ENCODE data around the gene SMURF2. TPM values are rescaled to one million over a fixed set of nuclear protein-coding genes. Genes with fewer than 3 reads are reported as not detected.
"Not testable (repeated sequence)": the region's sequence is repeated elsewhere in the genome, so short reads cannot be mapped to it uniquely, and the experiment has no call there.

The SMURF2 gene
- total RNA-seq, 1 donor from 2014 or later = 28.7 TPM

DNA sequence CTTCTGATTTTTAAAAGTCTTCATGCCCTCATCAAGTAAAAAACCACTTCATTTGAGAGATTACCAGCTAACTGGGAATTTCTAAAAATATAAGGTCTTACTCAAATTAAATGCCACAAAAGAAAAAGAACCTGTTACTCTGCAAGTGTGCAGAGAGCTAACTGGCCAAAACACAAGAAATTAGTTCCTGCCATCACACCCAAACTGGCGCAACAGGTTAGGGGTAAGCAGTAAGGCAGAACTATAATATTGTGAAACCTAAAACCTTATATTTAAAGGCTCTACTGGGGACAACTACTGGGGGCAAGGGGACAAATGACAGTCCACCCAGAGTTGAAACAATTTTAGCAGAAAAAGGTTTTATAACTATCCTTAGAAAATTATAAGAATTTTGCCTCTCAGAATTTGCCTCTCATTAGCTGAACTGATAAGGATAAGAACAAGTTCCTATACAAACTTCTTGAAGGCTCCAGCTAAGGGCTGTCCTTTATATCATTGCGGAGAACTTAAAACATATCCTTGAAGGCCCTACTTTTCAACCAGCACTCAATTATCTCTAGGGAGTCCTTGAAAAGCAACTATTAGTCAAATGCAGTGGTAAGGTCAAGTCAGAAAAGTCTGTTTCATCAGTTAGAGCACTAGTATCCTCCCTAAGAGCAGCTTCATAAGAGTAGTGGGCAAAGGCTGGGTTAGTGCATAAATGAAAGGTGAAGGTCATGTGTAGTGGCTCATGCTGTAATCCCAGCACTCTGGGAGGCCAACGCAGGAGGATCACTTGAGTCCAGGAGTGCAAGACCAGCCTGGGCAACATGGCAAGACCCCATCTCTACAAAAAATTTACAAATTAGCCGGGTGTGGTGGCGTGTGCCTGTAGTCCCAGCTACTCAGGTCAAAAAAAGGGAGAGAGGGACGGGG, 31.5 kb downstream of the SMURF2 start:
- no peak for DNase-seq (ENCODE audit: low spot score)

DNA sequence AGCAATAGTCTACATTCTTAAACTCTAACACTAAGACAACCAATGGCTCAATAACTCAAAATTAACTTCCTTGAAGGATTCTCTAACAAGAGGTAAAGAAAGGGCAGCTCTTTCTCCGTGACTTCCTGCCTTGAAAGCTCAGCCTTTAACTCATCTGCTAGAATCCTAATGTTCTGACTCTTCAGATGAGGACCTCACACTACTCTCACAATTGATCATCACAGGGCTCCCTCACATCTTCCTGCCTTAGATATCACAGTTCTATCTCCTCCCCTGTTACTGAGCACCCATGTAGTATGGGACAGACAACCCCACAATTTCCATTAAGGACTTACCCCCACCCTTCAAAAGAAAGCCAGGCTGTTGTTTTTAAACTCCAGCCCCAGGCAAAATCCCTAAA, 33.5 kb downstream of the SMURF2 start:
- DNase-seq (ENCODE audit: low spot score) = no peak

DNA sequence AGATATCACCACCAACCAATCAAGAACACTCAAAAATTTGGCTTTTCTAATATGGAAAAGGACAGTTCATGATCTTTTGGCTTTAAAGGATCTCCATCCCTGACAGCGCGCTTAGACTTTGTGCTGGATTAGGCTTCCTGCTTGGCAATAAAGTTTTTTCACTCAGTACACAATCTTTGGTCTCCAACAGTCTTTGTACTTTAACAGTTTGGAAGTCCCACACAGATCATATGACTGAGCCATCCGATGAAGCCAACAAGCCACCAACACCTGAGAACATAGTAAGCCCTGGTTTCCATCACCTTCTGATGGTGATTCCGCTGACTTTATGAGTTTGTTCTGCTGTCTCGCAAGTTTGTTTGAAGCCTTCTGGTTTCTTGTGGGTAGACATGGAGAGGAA, 34.3 kb downstream of the SMURF2 start:
- DNase-seq (ENCODE audit: low spot score) = no peak

DNA sequence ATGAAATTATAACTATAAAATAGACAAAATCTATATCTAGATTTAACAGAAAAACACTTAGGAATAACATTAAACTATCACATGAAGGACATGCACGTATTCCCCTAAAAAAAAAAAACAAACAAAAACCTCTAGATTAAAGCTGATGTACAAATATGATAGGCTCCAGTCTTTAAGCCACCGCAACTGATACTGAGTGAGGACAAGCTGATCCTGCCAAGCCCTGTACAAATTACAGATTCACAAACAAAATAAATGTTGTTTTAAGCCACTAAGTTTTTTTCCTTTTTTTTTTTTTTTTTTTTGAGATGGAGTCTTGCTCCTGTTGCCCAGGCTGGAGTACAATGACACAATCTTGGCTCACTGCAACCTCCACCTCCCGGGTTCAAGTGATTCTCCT, 35.3 kb downstream of the SMURF2 start:
- no peak for DNase-seq (ENCODE audit: low spot score)

DNA sequence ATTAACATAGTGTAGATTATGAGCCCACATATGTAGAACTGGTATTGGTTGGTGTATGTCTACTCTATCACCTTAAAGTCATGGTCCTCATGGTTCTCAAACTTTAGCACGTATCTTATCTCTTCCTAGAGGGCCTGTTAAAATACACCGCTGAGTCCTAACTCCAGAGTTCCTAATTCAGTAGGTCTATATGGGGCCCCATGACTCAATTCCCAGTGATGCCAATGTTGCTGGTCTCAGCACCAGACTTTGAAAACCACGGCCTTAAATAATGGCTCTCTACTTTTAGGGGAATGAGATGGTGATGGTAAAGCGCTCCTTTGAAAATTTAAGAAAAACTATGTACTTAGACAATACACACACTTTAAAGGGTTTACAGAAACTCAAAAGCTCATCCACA, 36.6 kb downstream of the SMURF2 start:
- no peak for DNase-seq (ENCODE audit: low spot score)

DNA sequence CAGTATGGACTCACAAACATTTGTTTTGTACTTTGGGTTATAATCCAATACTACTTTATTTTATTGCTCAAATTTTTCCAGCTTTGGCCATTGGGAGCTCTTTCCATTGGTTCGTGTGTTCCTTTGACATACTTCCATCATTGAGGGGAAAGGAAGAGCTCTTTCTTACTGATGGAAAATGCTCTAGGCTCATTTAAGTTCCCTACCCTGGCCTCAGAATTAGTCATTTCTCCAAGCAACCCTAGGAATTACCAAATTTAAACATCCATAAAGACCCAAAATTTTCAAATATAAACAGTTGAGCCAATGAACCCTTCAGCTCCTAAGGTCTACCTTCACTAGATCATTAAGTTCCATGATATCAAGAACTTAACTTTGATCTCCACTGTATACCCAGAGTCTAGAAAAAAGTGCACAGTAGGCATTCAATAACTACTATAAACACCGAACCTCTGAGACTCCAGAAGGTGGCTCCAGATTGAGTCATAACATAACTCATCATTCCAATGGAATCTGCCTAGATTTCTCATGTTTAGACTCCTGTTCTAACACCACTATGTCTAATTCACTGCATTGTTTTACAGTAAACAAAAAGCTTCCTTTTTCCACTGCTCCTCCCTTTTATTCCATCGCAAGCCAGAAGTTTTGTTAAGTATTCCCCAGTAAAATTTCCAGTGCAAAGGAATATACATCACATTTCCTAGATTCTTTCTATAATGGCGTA, 39.0 kb downstream of the SMURF2 start:
- no peak for DNase-seq (ENCODE audit: low spot score)

DNA sequence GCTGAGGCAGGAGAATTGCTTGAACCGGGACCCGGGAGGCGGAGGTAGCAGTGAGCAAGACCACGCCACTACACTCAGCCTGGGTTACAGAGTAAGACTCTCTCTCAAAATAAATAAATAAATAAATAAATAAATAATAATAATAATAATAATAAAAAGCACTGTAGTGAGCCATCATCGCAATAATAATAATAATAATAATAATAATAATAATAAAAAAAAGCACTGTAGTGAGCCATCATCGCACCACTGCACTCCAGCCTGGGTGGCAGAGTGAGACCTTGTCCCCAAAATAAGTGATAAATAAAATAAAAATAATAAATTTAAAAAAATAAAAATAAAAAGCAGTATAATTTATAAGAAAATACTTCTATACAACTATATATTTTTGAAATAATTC, 40.3 kb downstream of the SMURF2 start:
- DNase-seq (ENCODE audit: low spot score) = no peak

DNA sequence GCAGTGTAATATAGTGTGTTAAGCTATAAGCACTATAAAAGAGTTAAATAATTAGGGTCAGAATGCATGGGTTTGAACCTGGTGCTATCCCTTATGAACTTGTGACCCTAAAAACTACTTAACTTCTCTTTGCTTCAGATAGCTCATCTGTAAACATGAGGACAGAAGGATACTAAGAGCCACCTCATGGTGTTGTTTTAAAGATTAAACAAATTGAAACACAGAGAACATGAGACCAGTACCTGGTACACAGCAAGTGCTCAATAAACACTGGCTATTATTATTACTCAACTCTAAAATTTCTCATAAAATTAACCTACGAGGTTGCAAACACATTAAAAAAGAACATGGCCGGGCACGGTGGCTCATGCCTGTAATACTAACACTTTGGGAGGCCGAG, 43.3 kb downstream of the SMURF2 start:
- no peak for DNase-seq (ENCODE audit: low spot score)

DNA sequence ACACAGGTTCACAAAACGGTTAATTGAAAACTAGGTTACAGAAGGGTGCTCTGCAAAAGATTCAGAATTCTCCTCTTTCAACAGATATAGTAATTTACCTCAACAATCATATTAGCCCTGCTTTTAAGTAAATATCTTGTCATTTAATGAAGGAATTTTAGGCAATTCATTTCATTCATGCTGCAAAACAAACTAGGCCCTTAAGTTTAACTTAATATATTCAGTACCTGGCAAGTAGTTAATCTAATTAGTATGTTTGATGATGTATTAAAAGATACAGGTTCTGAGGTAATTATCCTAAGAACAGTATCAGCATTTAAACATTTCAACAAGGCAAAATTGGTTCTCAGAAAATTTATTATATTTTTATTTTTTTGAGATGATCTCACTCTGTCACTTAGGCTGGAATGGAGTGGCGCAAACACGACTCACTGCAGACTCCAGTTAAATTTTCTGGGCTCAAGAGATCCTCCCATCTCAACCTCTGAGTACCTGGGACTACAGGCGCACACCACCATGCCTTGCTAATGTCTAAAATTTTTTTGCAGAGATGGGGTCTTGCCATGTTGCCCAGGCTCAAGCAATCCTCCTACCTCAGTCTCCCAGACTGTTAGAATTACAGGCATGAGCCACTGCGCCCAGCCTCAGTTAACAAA, 44.9 kb downstream of the SMURF2 start:
- DNase-seq (ENCODE audit: low spot score) = no peak

DNA sequence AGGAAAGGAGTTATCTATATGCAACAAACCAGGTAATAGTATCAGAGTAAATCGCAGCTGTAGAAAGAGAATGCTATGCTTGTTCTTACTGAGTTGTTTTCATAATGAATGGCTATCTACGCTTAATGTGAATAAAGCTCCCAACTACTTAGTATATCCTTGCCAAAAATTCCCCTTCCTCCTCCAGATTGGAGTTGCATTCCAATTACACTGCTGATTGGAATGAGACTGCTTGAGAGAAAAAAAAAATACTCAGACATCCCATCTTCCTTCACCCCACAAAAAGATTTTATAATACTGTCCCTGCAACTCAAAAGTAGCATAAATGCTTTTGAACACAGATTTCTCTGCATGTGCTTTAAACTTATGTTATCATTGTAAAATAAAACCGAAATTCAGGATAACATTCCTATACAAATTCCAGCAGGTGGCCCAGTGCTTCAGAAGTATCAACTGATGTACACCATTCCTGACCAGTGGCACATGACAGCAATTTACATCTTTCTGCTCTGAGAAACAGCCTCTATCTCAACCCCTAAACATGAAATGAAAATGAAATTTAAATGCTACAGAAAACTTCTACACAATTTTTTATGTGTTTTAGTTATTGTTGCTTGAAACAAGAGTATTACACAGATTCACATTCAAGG, 47.0 kb downstream of the SMURF2 start:
- DNase-seq (ENCODE audit: low spot score) = no peak

DNA sequence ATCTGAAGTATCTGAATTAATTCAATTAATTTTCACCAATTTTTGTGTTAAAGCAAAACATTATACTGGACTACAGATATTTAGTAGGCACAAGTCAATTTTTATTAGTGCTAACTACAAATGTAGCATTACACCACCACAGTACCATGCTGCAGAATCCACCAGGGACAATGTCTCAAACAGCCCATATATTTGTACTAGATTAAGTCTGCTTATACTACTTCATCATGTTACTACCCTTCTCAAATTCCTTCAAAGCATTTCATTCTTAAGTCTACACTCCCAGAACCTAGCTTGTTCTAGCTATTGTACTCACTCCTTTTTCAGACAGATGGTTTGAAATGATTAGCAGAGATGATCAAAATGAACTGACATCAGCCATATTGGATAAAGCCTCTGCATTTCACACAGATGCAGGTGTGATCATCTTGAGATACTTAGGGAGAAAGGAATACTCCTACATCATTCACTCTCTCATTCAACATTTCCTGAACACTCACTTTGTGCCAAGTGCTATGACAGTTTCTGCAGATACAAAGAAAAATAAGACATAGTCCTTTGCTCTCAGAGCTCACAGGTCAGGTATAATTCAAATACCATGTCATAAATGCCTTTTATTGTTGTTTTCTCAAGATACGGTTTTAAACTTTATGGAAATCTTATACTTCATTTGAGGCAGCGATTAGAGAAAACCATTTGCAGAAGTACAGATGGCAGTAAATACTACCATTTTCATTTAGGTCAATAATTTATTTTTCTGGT, 47.7 kb downstream of the SMURF2 start:
- no peak for DNase-seq (ENCODE audit: low spot score)

DNA sequence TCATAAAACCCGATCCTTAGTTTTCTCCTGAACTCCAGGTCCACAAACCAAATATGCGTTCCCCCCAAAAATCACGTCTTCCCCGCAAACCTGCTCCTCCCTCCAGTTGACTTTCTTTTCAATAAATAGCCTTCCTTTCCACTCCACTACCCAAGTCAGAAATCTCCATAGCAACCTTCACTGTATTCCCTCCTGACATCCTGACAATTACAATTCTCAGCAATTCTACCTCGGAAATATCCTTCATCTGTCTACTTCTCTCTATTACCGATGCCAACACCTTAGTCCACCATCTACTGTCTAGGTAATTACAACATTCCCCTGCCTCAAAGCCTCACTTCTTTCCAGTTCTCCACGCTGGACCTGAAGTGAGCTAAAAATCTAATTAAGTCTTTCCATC, 50.7 kb downstream of the SMURF2 start:
- DNase-seq (ENCODE audit: low spot score) = no peak

DNA sequence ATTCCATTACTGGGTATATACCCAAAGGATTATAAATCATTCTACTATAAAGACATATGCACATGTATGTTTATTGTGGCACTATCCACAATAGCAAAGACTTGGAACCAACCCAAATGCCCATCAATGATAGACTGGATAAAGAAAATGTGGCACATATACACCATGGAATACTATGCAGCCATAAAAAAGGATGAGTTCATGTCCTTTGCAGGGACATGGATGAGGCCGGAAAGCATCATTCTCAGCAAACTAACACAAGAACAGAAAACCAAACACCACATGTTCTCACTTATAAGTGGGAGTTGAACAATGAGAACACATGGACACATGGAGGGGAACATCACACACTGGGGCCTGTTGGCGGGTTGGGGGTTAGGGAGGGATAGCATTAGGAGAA, 51.9 kb downstream of the SMURF2 start:
- DNase-seq (ENCODE audit: low spot score) = not testable (repeated sequence)

DNA sequence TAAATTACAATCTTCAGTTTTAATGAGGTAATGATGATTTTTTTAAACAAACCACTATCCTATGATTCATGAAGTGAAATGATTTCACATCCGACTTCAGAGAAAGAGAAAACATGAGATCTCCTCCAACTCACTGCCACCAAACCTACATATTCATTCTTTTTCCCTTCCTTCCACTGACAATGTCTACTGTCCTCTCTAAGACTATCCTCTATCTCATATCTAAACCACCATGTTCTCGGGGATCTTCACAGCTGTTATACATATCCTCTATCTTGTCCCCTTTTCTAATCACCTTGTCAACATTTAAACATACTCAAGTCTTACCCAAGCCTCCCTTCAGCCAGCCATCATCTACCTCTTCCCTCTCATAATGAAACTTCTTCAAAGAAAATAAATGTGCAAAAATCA, 53.5 kb downstream of the SMURF2 start:
- DNase-seq (ENCODE audit: low spot score) = no peak

DNA sequence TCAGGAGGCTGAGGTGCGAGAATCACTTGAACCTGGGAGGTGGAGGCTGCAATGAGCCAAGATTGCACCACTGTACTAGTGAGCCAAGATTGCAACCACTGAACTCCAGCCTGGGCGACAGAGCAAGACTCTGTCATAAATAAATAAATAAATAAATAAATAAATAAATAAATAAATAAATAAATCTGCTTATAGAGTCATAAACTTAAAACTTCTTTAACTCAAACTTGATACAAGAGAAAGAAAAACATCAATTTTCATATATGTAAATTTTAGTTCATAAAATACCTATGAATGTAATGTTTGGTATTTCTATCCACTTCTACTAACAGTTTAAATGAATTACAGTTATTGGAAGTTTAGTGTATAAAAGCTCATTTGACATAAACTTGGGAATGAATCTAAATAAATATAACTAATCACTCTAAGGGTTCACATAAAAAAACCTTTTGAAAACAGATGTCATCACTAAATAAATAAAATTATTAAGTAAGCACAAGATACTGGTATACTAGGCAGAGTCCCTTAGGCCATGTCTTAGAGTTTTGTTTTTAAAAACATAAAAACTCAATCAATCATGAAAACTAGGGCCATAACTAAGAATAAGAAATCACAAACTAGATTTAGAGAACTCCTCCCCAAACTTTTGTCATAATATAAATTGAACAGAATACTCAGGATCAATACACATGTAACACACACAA, 54.1 kb downstream of the SMURF2 start:
- DNase-seq (ENCODE audit: low spot score) = no peak

DNA sequence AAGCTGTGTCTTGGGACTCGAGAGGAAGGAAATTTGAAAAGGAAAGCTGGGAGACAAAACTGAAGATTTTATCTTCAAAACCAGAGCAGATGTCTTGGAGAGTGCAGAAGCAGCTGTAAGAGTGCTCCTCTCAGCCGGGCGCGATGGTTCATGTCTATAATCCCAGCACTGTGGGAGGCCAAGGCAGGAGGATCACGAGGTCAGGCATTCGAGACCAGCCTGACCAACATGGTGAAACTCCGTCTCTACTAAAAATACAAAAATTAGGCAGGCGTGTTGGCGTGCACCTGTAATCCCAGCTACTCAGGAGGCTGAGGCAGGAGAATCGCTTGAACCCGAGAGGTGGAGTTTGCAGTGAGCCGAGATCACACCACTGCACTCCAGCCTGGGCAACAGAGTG, 57.6 kb downstream of the SMURF2 start:
- not testable (repeated sequence) for DNase-seq (ENCODE audit: low spot score)

DNA sequence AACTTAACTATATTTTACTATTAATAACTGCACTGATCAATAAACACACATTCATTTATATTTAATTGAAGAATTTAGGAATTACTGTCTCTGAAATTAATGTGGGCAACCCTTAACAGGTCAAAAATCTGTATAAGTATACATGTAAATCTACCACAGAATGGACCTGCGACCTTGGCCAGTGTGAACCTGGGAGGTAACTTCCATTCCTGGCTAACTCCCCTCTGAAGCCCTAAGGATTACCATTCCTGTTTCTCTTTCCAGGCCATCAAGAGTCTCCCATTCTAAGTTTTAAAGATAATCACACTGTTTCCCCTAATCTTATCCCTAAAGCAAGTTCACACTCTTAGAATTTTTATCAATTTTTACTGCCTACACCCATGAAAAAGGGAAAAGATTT, 58.1 kb downstream of the SMURF2 start:
- DNase-seq (ENCODE audit: low spot score) = no peak

DNA sequence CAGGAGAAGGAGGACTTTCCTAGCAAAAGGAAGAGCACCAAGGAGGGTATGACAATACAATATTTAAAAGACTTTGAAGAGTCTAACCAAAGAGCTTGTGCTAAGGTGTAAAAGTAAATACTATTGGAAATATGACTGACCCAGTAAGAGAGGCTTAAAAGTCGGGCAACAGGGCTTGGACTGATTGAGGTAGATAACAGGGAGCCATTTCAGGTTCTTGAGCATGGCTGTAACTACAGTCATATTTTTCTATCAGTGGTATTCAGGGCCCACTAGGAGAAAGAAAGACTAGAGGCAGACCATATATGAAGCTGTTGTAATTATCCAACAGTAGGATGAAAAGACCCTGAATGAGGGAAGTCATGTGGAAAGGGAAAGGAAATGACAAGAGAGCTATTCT, 62.3 kb downstream of the SMURF2 start:
- DNase-seq (ENCODE audit: low spot score) = no peak

DNA sequence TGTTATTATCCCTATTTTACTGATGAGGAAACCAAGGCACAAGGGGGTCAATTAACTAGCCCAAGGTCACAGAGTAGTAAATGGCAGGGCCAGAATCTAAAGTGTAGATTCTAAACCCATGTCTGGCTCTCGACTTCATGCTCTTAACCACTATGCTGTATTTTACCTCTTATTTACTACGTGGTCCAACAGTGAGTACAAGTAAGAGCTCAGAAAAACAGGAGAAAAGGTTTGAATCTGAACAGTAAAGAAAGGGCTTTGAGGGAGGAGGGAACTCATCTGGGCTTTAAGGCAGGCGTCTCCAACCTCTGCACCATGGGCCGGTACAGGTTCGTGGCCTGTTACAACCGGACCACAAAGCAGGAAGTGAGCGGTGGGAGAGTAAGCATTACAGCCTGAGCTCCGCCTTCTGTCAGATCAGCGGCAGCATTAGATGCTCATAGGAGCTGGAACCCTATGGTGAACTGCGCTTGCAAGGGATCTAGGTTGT, 62.9 kb downstream of the SMURF2 start:
- DNase-seq (ENCODE audit: low spot score) = peak; percentile 55

DNA sequence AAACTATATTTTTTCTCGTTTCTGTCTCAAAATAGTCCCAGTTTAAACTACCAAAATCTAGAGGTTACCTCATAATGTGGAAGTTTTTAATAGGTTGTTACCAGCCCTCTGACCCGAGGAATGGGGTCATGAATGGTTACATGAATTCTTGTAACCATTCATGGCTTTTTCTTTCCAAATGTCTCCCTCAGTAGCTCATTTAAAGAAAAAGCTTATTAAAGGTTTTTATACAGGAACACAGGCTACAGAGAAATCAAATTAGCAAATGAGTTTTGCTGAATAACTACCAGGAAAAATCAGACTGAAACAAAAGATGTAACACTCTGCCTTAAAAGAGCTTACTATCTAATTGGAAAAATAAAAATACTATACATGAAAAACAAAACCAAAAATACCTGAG, 63.4 kb downstream of the SMURF2 start:
- DNase-seq (ENCODE audit: low spot score) = no peak

DNA sequence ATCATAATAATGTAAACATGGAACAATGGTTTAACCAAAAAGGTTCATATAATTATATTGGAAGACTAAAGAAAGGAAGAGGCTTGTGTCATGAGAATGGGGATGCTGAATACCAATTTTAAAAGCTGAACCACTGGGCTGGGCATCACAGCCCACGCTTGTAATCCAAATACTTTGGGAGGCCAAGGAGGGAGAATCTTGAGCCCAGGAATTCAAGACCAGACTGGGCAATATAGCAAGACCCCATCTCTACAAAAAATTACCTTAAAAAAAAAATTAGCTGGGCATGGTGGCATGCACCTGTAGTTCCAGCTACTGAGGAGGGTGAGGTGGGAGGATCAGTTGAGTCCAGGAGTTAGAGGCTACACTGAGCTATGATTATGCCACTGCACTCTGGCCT, 65.1 kb downstream of the SMURF2 start:
- no peak for DNase-seq (ENCODE audit: low spot score)
